Mesenchymal stem cell (in vitro differentiated cells and primary cell): ENCODE data around the gene ANKRD13C.

Experiments
- DNase-seq: peaks from one replicate; pipeline ENCODE4 v3.0.0-alpha.2; 2013
- H2AFZ ChIP-seq: one replicate; pipeline ENCODE4 v1.6.1; 2013; ENCODE audit warnings: low read depth, mild to moderate bottlenecking, control low read depth, inconsistent platforms, low read length, moderate library complexity
- H2AK5ac ChIP-seq: 2 replicates; pipeline ENCODE4 v1.6.1; 2013; ENCODE audit warnings: low read length, moderate library complexity, mild to moderate bottlenecking, inconsistent platforms; ENCODE audit not compliant: severe bottlenecking
- H2BK120ac ChIP-seq: one replicate; pipeline ENCODE4 v1.6.1; 2013; ENCODE audit warnings: low read depth, mild to moderate bottlenecking, inconsistent platforms, low read length, moderate library complexity
- H2BK12ac ChIP-seq, 2 experiments: one replicate each; pipeline ENCODE4 v1.6.1; 2013; ENCODE audit warnings: inconsistent platforms in 2 of 2, low read length in 2 of 2, mild to moderate bottlenecking in 2 of 2, moderate library complexity in 2 of 2, control low read depth in 1 of 2
- H2BK15ac ChIP-seq: one replicate; pipeline ENCODE4 v1.6.1; 2013; ENCODE audit warnings: mild to moderate bottlenecking, low read depth, inconsistent platforms; ENCODE audit not compliant: poor library complexity, severe bottlenecking
- H2BK5ac ChIP-seq: 2 replicates; pipeline ENCODE4 v1.6.1; 2013; ENCODE audit warnings: low read depth, mild to moderate bottlenecking, low read length, control low read depth, inconsistent platforms; ENCODE audit not compliant: poor library complexity, severe bottlenecking
- H3K14ac ChIP-seq, 2 experiments: one replicate each; pipeline ENCODE4 v1.6.1; 2013; ENCODE audit warnings: inconsistent platforms in 2 of 2, low read length in 2 of 2, control low read depth in 1 of 2, mild to moderate bottlenecking in 1 of 2, moderate library complexity in 1 of 2
- H3K18ac ChIP-seq, 2 experiments: one replicate each; pipeline ENCODE4 v1.6.1; 2013; ENCODE audit warnings: inconsistent platforms in 2 of 2, low read length in 2 of 2, control low read depth in 1 of 2, low read depth in 1 of 2, mild to moderate bottlenecking in 1 of 2
- H3K23ac ChIP-seq, 2 experiments: one replicate each; pipeline ENCODE4 v1.6.1; 2013; ENCODE audit warnings: inconsistent platforms in 2 of 2, low read length in 2 of 2, mild to moderate bottlenecking in 2 of 2, moderate library complexity in 2 of 2, control low read depth in 1 of 2
- H3K27ac ChIP-seq: 2 replicates; pipeline ENCODE4 v1.5.1; 2013; ENCODE audit warnings: mild to moderate bottlenecking, moderate library complexity, low read length, control low read depth, inconsistent platforms; ENCODE audit not compliant: poor library complexity, severe bottlenecking
- H3K27me3 ChIP-seq, 2 experiments: 2 replicates each; pipeline versions ENCODE4 v1.6.1 to v1.7.0; 2013; ENCODE audit warnings: low read length in 2 of 2, mild to moderate bottlenecking in 2 of 2, moderate library complexity in 2 of 2, control low read depth in 1 of 2, inconsistent platforms in 1 of 2; ENCODE audit not compliant: control insufficient read depth in 1 of 2, insufficient read depth in 1 of 2
- H3K36me3 ChIP-seq, 2 experiments: 2 replicates each; pipeline versions ENCODE4 v1.6.1 to v1.7.0; 2013; ENCODE audit warnings: low read length in 2 of 2, control low read depth in 1 of 2, inconsistent platforms in 1 of 2, low read depth in 1 of 2, mild to moderate bottlenecking in 1 of 2; ENCODE audit not compliant: insufficient read depth in 2 of 2, control insufficient read depth in 1 of 2
- H3K4ac ChIP-seq, 2 experiments: one replicate each; pipeline ENCODE4 v1.6.1; 2013; ENCODE audit warnings: inconsistent platforms in 2 of 2, low read length in 2 of 2, mild to moderate bottlenecking in 2 of 2, moderate library complexity in 2 of 2, control low read depth in 1 of 2, low read depth in 1 of 2
- H3K4me1 ChIP-seq: 2 replicates; pipeline ENCODE4 v1.6.1; 2013; ENCODE audit warnings: low read depth, low read length, control low read depth; ENCODE audit not compliant: control insufficient read depth, insufficient read depth
- H3K4me2 ChIP-seq: 2 replicates; pipeline ENCODE4 v1.6.1; 2013; ENCODE audit warnings: low read length, mild to moderate bottlenecking, inconsistent platforms; ENCODE audit not compliant: poor library complexity, severe bottlenecking
- H3K4me3 ChIP-seq, 2 experiments: 2 replicates each; pipeline versions ENCODE4 v1.5.1 to v1.7.0; 2013; ENCODE audit warnings: low read length in 2 of 2, mild to moderate bottlenecking in 2 of 2, control low read depth in 1 of 2, low read depth in 1 of 2; ENCODE audit not compliant: insufficient read depth in 1 of 2
- H3K79me1 ChIP-seq: replicated peaks from 2 replicates; pipeline ENCODE4 v1.6.1; 2013; ENCODE audit warnings: mild to moderate bottlenecking, control low read depth, low read length, inconsistent platforms; ENCODE audit not compliant: poor library complexity, severe bottlenecking
- H3K9ac ChIP-seq: 2 replicates; pipeline ENCODE4 v1.7.0; 2013; ENCODE audit warnings: mild to moderate bottlenecking, low read length, moderate library complexity
- H3K9me3 ChIP-seq: 2 replicates; pipeline ENCODE4 v1.7.0; 2013; ENCODE audit warnings: mild to moderate bottlenecking, low read length; ENCODE audit not compliant: control insufficient read depth
- H4K8ac ChIP-seq: one replicate; pipeline ENCODE4 v1.6.1; 2013; ENCODE audit warnings: inconsistent platforms, mild to moderate bottlenecking, low read length, moderate library complexity
- H4K91ac ChIP-seq: one replicate; pipeline ENCODE4 v1.6.1; 2013; ENCODE audit warnings: mild to moderate bottlenecking, low read length, inconsistent platforms
- WGBS: methylation state at CpG from one replicate; pipeline ENCODE4 v1.1.7; 2013; ENCODE audit warnings: mixed read lengths; 5-methylcytosine and 5-hydroxymethylcytosine counted together

The ANKRD13C gene

DNA sequence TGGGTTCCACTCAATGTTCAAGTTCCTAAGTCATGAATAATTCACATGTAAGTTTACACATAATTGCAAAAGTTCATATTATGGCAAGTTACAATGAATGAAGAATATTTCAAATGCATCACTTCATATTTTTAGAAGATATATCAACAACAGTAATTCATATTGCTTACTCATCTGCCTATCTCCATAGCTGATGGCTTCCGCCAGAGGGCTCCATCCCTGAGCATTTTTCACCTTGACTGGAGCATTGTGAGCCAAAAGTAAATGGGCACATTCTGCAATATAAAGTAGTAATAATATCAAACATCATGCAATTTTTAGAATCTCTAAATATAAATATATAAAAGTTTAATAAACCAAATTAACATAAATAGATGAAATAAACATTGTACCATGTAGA is 29.8 kb downstream of the ANKRD13C start:
- H3K36me3 ChIP-seq: peaks cover 4 to 17% of the 10 kb centered on the region in 2 experiments
- no CpG with 5 or more reads among the region's 1 CpG for WGBS

DNA sequence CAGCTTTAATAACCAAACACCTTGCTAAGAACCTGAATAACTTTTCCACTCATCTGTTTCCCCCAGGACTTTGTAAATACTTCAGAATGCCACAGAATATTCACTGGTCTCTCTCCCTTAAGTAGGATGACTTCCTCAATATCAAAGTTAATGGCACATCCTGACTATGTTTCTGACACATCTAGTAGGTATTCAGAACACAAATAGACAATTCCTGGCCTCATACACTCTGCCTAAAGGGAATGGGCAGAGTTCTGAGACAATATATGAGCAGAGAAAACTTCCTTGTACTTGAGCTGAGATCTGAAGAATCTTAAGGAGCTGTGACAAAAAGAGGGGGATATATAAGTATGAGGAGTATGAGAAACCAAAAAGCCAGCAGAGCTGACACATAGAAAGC is 34.8 kb downstream of the ANKRD13C start:
- no peak overlapping the region for H4K8ac ChIP-seq
- H3K4me2 ChIP-seq: no peak overlapping the region
- peaks cover 5% of the 10 kb centered on the region for H3K4me1 ChIP-seq
- peaks cover 9% of the 10 kb centered on the region for H3K79me1 ChIP-seq
- H2BK5ac ChIP-seq: no peak overlapping the region
- no peak overlapping the region for H2BK120ac ChIP-seq
- H3K9me3 ChIP-seq: no peaks in the 10 kb centered on the region
- no peak overlapping the region for H3K14ac ChIP-seq
- no peak overlapping the region for H2BK12ac ChIP-seq
- no peak overlapping the region for H2AK5ac ChIP-seq
- DNase-seq: peak; percentile 73
- no peak overlapping the region for H3K23ac ChIP-seq
- no peak overlapping the region for H4K91ac ChIP-seq
- peak overlapping the region; percentile 55 for H3K9ac ChIP-seq
- H3K36me3 ChIP-seq: peaks cover 4 to 18% of the 10 kb centered on the region in 2 experiments
- no peak overlapping the region for H3K18ac ChIP-seq
- H3K4me3 ChIP-seq: no peak overlapping the region
- peak overlapping the region; percentile 66 for H3K27ac ChIP-seq
- no peak overlapping the region for H2AFZ ChIP-seq
- no peak overlapping the region for H2BK15ac ChIP-seq
- H3K27me3 ChIP-seq: no peaks in the 10 kb centered on the region
- H3K4ac ChIP-seq: no peak overlapping the region

More for the DNA sequence above, 29.8 kb downstream of the ANKRD13C start:
- no peak for DNase-seq
- Histone ChIP-seq H3K4me2 (no peak overlapping the region), H4K91ac (no peak overlapping the region), H3K9ac (no peak overlapping the region), H3K27ac (no peak overlapping the region), H2BK5ac (no peak overlapping the region), H2BK12ac (no peak overlapping the region), H2AFZ (no peak overlapping the region), H2AK5ac (no peak overlapping the region), H3K4me1 (peaks cover 8% of the 10 kb centered on the region), H3K18ac (no peak overlapping the region), H2BK120ac (no peak overlapping the region), H3K4me3 (no peak overlapping the region), H3K79me1 (peaks cover 11% of the 10 kb centered on the region), H3K27me3 (no peaks in the 10 kb centered on the region), H2BK15ac (no peak overlapping the region), H3K4ac (no peak overlapping the region), H3K14ac (no peak overlapping the region), H3K9me3 (no peaks in the 10 kb centered on the region), H4K8ac (no peak overlapping the region), H3K23ac (no peak overlapping the region)

DNA sequence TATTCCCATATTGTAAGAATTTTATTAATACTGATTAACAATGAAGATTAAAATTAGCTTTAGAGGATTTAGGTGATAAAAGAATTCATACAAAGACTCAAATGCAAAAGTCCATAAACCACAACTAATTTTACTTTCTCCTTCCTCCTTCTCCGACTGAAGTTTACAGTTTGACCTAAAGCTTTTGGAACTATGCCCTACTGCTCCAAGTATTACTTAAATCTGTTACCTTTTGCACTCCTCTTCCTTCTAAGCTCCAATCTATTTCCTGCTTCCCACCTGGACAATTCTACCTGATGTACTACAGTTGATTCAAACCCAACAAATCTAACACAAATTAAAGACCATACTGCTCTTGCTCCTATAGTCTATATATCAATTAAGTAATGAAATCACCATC is 36.3 kb downstream of the ANKRD13C start:
- Histone ChIP-seq H2BK5ac (no peak overlapping the region), H3K4me1 (peaks cover 5% of the 10 kb centered on the region), H3K79me1 (peaks cover 8% of the 10 kb centered on the region), H3K9ac (no peak overlapping the region), H3K4ac (no peak overlapping the region), H3K18ac (no peak overlapping the region), H4K8ac (no peak overlapping the region), H3K27me3 (no peaks in the 10 kb centered on the region), H2BK15ac (no peak overlapping the region), H2AFZ (no peak overlapping the region), H3K4me2 (no peak overlapping the region), H4K91ac (no peak overlapping the region), H2AK5ac (no peak overlapping the region), H3K14ac (no peak overlapping the region), H2BK12ac (no peak overlapping the region), H3K23ac (no peak overlapping the region), H3K36me3 (peaks cover 6 to 15% of the 10 kb centered on the region in 2 experiments), H3K4me3 (no peak overlapping the region), H3K27ac (no peak overlapping the region), H3K9me3 (no peaks in the 10 kb centered on the region), H2BK120ac (no peak overlapping the region)
- no peak for DNase-seq
- 91% methylated on average over 1 of the region's 1 CpG for WGBS

DNA sequence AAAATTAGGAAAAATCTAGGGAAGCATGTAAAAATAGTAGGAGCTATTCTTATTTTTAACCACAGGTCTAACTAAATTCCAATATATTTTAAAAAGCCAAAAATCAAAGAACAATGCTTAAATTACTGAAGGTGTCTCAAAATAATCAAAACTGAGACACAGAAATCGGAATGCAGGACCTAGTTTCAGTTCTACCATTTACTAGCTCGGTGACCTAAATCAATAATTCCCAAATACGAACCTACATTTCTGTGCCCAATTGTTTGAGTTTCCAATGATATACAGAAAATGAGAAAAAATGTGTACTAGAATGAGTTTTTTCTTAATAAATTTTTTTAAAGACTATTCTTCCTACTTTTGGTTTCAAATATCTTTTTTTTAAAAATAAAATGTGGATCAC is 37.4 kb downstream of the ANKRD13C start:
- Histone ChIP-seq H3K14ac (no peak overlapping the region), H3K18ac (no peak overlapping the region), H2BK15ac (no peak overlapping the region), H3K4me1 (peaks cover 5% of the 10 kb centered on the region), H3K23ac (no peak overlapping the region), H3K27ac (no peak overlapping the region), H2BK120ac (no peak overlapping the region), H3K79me1 (peaks cover 6% of the 10 kb centered on the region), H4K91ac (no peak overlapping the region), H2AK5ac (no peak overlapping the region), H3K27me3 (no peaks in the 10 kb centered on the region), H3K9ac (no peak overlapping the region), H3K36me3 (peaks cover 3 to 5% of the 10 kb centered on the region in 2 experiments), H3K4me2 (no peak overlapping the region), H4K8ac (no peak overlapping the region), H3K4me3 (no peak overlapping the region), H2BK12ac (no peak overlapping the region), H2BK5ac (no peak overlapping the region), H3K9me3 (no peaks in the 10 kb centered on the region), H2AFZ (no peak overlapping the region), H3K4ac (no peak overlapping the region)
- 100% methylated on average over 1 of the region's 3 CpGs for WGBS
- DNase-seq: no peak
